GM23248 (cell line): Measurements from ENCODE around the gene RNFT2.

ENCODE experiments used
- EZH2 ChIP-seq: fragments of 200-600 bp; sonication (generic); IDR thresholded peaks from 2 replicates; pipeline ENCODE4 v1.6.1; 2018; ENCODE audit warnings: antibody characterized with exemption, mild to moderate bottlenecking; ENCODE audit not compliant: insufficient read depth, poor library complexity, severe bottlenecking
- EZH2phosphoT487 ChIP-seq: fragments of 200-600 bp; sonication (generic); IDR thresholded peaks from 2 replicates; pipeline ENCODE4 v1.6.1; 2018; ENCODE audit warnings: antibody characterized with exemption, moderate library complexity, mild to moderate bottlenecking, low read depth; ENCODE audit not compliant: insufficient read depth

GRCh38 chr12:116884871-116885270, 146.8 kb downstream of the RNFT2 start:
- TF ChIP-seq EZH2 (no peak), EZH2phosphoT487 (no peak)
